Activated CD8-positive, alpha-beta T cell treated with anti-CD3 and anti-CD28 coated beads for 36 hours (primary cell): Measurements from ENCODE around the gene TEAD3. TPM values are rescaled to one million over a fixed set of nuclear protein-coding genes. Genes with fewer than 3 reads are reported as not detected.
"Not testable (repeated sequence)": the region's sequence is repeated elsewhere in the genome, so short reads cannot be mapped to it uniquely, and the experiment has no call there.

ENCODE experiments used
- ATAC-seq: fragments of 200-7000 bp; cut with Tn5 transposase; one replicate; pipeline ENCODE4 v1.10.0; 2021; ENCODE audit warnings: mild to moderate bottlenecking, moderate library complexity
- CTCF ChIA-PET: fragments of 350-600 bp; sonication (Branson Sonifier 250); formaldehyde crosslinking; loops from one replicate; lab custom pipeline; 2021; ENCODE audit warnings: antibody characterized with exemption; lab: Charles Lee
- POLR2A ChIA-PET: fragments of 350-600 bp; sonication (Branson Sonifier 250); formaldehyde crosslinking; loops from one replicate; lab custom pipeline; 2021; ENCODE audit warnings: antibody characterized with exemption; lab: Charles Lee
- DNase-seq: peaks from one replicate; pipeline ENCODE4 v3.0.0-alpha.2; 2020
- H3K27ac Mint-ChIP-seq: one replicate; pipeline ENCODE4 v1.8.0; 2021; ENCODE audit warnings: mild to moderate bottlenecking, mixed read lengths
- H3K27me3 Mint-ChIP-seq: one replicate; pipeline ENCODE4 v1.8.0; 2021; ENCODE audit warnings: mixed read lengths
- H3K36me3 Mint-ChIP-seq: one replicate; pipeline ENCODE4 v1.8.0; 2021; ENCODE audit warnings: low read depth, mixed read lengths
- H3K4me1 Mint-ChIP-seq: one replicate; pipeline ENCODE4 v1.8.0; 2021; ENCODE audit warnings: low read depth, mixed read lengths
- H3K4me3 Mint-ChIP-seq: one replicate; pipeline ENCODE4 v1.8.0; 2021; ENCODE audit warnings: mild to moderate bottlenecking, moderate library complexity, mixed read lengths
- H3K9me3 Mint-ChIP-seq: one replicate; pipeline ENCODE4 v1.8.0; 2021; ENCODE audit warnings: mixed read lengths
- CTCF ChIP-seq: fragments of 200-600 bp; IDR thresholded peaks from one replicate; pipeline ENCODE4 v1.8.0; 2022; ENCODE audit warnings: antibody characterized with exemption, mild to moderate bottlenecking
- intact Hi-C: fragments of 100-400 bp; cut with micrococcal nuclease; formaldehyde crosslinking; loops from one replicate; pipeline ENCODE4 v1.10.0; 2022
- total RNA-seq, 2 experiments: library from RNA; stranded (reverse); gene quantifications; one replicate each; pipeline ENCODE4 v1.2.3, GENCODE V29; 2021

TEAD3 gene
- total RNA-seq, 2 experiments from 2014 or later: 0.68 to 0.81 TPM

- Mint-ChIP-seq H3K4me1 (peaks cover 5% of the 10 kb centered on the region), H3K27me3 (peaks cover 3% of the 10 kb centered on the region), H3K9me3 (no peaks in the 10 kb centered on the region), H3K4me3 (no peak overlapping the region), H3K27ac (no peak overlapping the region), H3K36me3 (no peaks in the 10 kb centered on the region)
- no peak for TF ChIP-seq CTCF
- ATAC-seq (no peak), DNase-seq (no peak)
- intact Hi-C loops: no loop called here
- CTCF ChIA-PET: no interaction called here
- POLR2A ChIA-PET: no interaction called here
Observed at GRCh38 chr6:35539223-35539622, 42.3 kb upstream of the TEAD3 start.

GRCh38 chr6:35535847-35536246 is 39.0 kb upstream of the TEAD3 start:
- DNase-seq, H3K27me3 Mint-ChIP-seq, H3K9me3 Mint-ChIP-seq, POLR2A ChIA-PET, ATAC-seq, H3K4me1 Mint-ChIP-seq, H3K4me3 Mint-ChIP-seq, H3K36me3 Mint-ChIP-seq, intact Hi-C loops, H3K27ac Mint-ChIP-seq: not testable (repeated sequence)
- CTCF ChIA-PET: interaction anchor here (1.5 to 2.1 kb wide), 4 partner anchors 13 to 201 kb away, joined by 3 to 9 read pairs (median 8); partner anchors contain the start of gene ARMC12

- no peak for DNase-seq
- Mint-ChIP-seq H3K27me3 (peaks cover 3% of the 10 kb centered on the region), H3K36me3 (no peaks in the 10 kb centered on the region), H3K27ac (no peak overlapping the region), H3K4me1 (peaks cover 5% of the 10 kb centered on the region), H3K4me3 (no peak overlapping the region), H3K9me3 (no peaks in the 10 kb centered on the region)
- ChIA-PET POLR2A (interaction anchor here (0.6 kb wide), 1 partner anchor 69 kb away, joined by 3 read pairs; no protein-coding TSS in a partner anchor), CTCF (interaction anchor here (1.0 to 1.6 kb wide), 3 partner anchors 11 to 18 kb away, joined by 3 to 9 read pairs (median 4); no protein-coding TSS in a partner anchor)
- TF ChIP-seq CTCF: no peak
- intact Hi-C loops: no loop called here
- ATAC-seq: no peak
Observed at GRCh38 chr6:35534407-35535170, 37.7 kb upstream of the TEAD3 start.

GRCh38 chr6:35533981-35534380 is 37.1 kb upstream of the TEAD3 start:
- no peaks in the 10 kb centered on the region for H3K36me3 Mint-ChIP-seq
- CTCF ChIA-PET: interaction anchor here (1.0 to 1.6 kb wide), 3 partner anchors 11 to 203 kb away, joined by 4 to 9 read pairs (median 5); partner anchors contain the start of gene ARMC12
- no peaks in the 10 kb centered on the region for H3K9me3 Mint-ChIP-seq
- H3K27ac Mint-ChIP-seq: no peak overlapping the region
- ATAC-seq (no peak), DNase-seq (no peak)
- H3K27me3 Mint-ChIP-seq: peaks cover 3% of the 10 kb centered on the region
- POLR2A ChIA-PET: no interaction called here
- TF ChIP-seq CTCF: no peak
- H3K4me3 Mint-ChIP-seq: no peak overlapping the region
- peaks cover 5% of the 10 kb centered on the region for H3K4me1 Mint-ChIP-seq
- intact Hi-C loops: no loop called here

GRCh38 chr6:35532126-35532525 is 35.2 kb upstream of the TEAD3 start:
- TF ChIP-seq CTCF: no peak
- no peak overlapping the region for H3K27ac Mint-ChIP-seq
- CTCF ChIA-PET: interaction anchor here (1.0 to 2.7 kb wide), 5 partner anchors 8 to 204 kb away, joined by 4 to 15 read pairs (median 5); no protein-coding TSS in a partner anchor
- POLR2A ChIA-PET: interaction anchor here (1.0 to 1.2 kb wide), 2 partner anchors 11 to 20 kb away, joined by 3 to 6 read pairs; no protein-coding TSS in a partner anchor
- no peaks in the 10 kb centered on the region for H3K9me3 Mint-ChIP-seq
- H3K36me3 Mint-ChIP-seq: no peaks in the 10 kb centered on the region
- intact Hi-C loops: no loop called here
- ATAC-seq (no peak), DNase-seq (no peak)
- peaks cover 3% of the 10 kb centered on the region for H3K27me3 Mint-ChIP-seq
- peaks cover 5% of the 10 kb centered on the region for H3K4me1 Mint-ChIP-seq
- H3K4me3 Mint-ChIP-seq: no peak overlapping the region
